OCI-LY1 (cell line): ENCODE results near the gene SHF.

Experiments used
- H2AFZ ChIP-seq: fragments of 200-600 bp; sonication (generic), shearing (Covaris generic); 2 replicates; pipeline ENCODE4 v1.6.0; 2014; ENCODE audit warnings: antibody characterized with exemption, mild to moderate bottlenecking, low read length
- H3F3A ChIP-seq: fragments of 200-600 bp; sonication (generic), shearing (Covaris generic); 2 replicates; pipeline ENCODE4 v1.6.0; 2014; ENCODE audit warnings: mild to moderate bottlenecking, antibody characterized with exemption, low read length, moderate library complexity; ENCODE audit not compliant: insufficient read depth
- H3K27ac ChIP-seq: fragments of 200-600 bp; sonication (generic); 2 replicates; pipeline ENCODE4 v1.5.1; 2014; ENCODE audit warnings: low read length, mixed run types, mild to moderate bottlenecking, low read depth; ENCODE audit not compliant: poor library complexity, severe bottlenecking
- H3K27me3 ChIP-seq: fragments of 200-600 bp; sonication (generic); 2 replicates; pipeline ENCODE4 v1.6.0; 2014; ENCODE audit warnings: antibody characterized with exemption, mild to moderate bottlenecking, low read length, moderate library complexity; ENCODE audit not compliant: insufficient read depth
- H3K36me3 ChIP-seq: fragments of 200-600 bp; sonication (generic); 2 replicates; pipeline ENCODE4 v1.6.1; 2014; ENCODE audit warnings: mild to moderate bottlenecking, antibody characterized with exemption, low read length, moderate library complexity, mixed read lengths; ENCODE audit not compliant: insufficient read depth
- H3K4me1 ChIP-seq: fragments of 200-600 bp; sonication (generic); 2 replicates; pipeline ENCODE4 v1.5.1; 2014; ENCODE audit warnings: mild to moderate bottlenecking, low read length, moderate library complexity; ENCODE audit not compliant: insufficient read depth, severe bottlenecking
- H3K4me2 ChIP-seq: fragments of 200-600 bp; sonication (generic), shearing (Covaris generic); 2 replicates; pipeline ENCODE4 v1.6.1; 2014; ENCODE audit warnings: low read length
- H3K4me3 ChIP-seq: fragments of 200-600 bp; sonication (generic); 2 replicates; pipeline ENCODE4 v1.5.1; 2014; ENCODE audit warnings: low read length, low read depth, mild to moderate bottlenecking, mixed read lengths; ENCODE audit not compliant: poor library complexity, severe bottlenecking
- H3K79me2 ChIP-seq: fragments of 200-600 bp; shearing (Covaris generic); 2 replicates; pipeline ENCODE4 v1.6.1; 2016; ENCODE audit warnings: mixed run types, low read length, mixed read lengths; ENCODE audit not compliant: insufficient read depth
- H3K9ac ChIP-seq: fragments of 200-600 bp; sonication (generic), shearing (Covaris generic); 2 replicates; pipeline ENCODE4 v1.6.1; 2014; ENCODE audit warnings: mild to moderate bottlenecking, low read length, mixed read lengths
- H3K9me2 ChIP-seq: fragments of 200-600 bp; sonication (generic), shearing (Covaris generic); 2 replicates; pipeline ENCODE4 v1.6.1; 2014; ENCODE audit warnings: low read depth, mild to moderate bottlenecking, low read length, mixed read lengths
- H3K9me3 ChIP-seq: fragments of 200-600 bp; shearing (Covaris generic); 2 replicates; pipeline ENCODE4 v1.6.1; 2014; ENCODE audit warnings: low read length, mixed read lengths
- H4K20me1 ChIP-seq: fragments of 200-600 bp; sonication (generic), shearing (Covaris generic); 2 replicates; pipeline ENCODE4 v1.6.0; 2016; ENCODE audit warnings: mild to moderate bottlenecking, low read length; ENCODE audit not compliant: insufficient read depth
- EZH2 ChIP-seq: fragments of 200-600 bp; sonication (generic), shearing (Covaris generic); IDR thresholded peaks from 2 replicates; pipeline ENCODE4 v1.8.0; 2017; ENCODE audit warnings: borderline replicate concordance, mixed run types, mild to moderate bottlenecking, antibody characterized with exemption, low read length, moderate library complexity, mixed read lengths
- TF ChIP-seq, protein P1 (sequence below): fragments of 200-600 bp; sonication (generic), shearing (Covaris generic); IDR thresholded peaks from 2 replicates; pipeline ENCODE4 v1.5.1; 2017; ENCODE audit warnings: mild to moderate bottlenecking, antibody characterized with exemption, low read length, moderate library complexity, mixed read lengths

The SHF gene

DNA sequence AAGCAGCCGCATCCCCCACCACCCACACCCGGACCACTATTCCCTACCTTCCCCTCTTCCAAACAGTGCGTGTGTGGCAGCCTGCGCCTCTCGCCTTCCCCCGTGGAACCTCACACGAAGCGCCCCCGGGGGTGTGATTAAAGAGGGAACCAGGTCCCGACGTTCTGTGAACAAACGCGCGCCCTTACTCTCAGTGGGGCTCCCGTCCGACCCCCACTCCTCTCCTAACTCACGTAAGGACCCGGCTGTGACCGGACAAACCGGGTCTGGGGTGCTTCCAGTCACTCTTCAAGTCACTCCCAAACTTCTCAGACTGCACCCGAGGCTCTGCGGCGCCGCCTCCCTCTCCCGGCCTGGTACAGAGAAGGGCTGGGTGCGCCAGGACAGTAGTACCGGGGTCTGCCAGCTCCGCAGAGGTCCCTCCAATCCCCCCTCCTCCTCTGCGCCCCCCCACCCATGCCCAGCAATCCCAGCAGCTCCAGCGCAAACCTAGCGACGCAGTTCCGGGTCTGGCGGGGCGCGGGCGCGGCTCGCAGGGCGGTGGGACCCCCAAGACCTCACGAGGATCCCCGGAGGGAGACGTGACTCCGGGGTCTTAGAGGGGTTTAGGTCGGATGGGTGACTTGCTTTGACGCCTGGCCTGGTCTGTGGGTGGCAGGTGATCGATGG, 58.7 kb downstream of the SHF start:
- Histone ChIP-seq H2AFZ (no peak overlapping the region), H3F3A (no peaks in the 10 kb centered on the region), H3K4me1 (no peaks in the 10 kb centered on the region), H3K4me2 (no peak overlapping the region), H3K9me3 (no peaks in the 10 kb centered on the region), H3K79me2 (no peaks in the 10 kb centered on the region), H3K9ac (no peak overlapping the region), H4K20me1 (no peaks in the 10 kb centered on the region), H3K27ac (no peak overlapping the region), H3K36me3 (no peaks in the 10 kb centered on the region), H3K9me2 (no peaks in the 10 kb centered on the region), H3K27me3 (no peaks in the 10 kb centered on the region), H3K4me3 (no peak overlapping the region)
- TF ChIP-seq EZH2: no peak
- TF ChIP-seq, protein P1, sequence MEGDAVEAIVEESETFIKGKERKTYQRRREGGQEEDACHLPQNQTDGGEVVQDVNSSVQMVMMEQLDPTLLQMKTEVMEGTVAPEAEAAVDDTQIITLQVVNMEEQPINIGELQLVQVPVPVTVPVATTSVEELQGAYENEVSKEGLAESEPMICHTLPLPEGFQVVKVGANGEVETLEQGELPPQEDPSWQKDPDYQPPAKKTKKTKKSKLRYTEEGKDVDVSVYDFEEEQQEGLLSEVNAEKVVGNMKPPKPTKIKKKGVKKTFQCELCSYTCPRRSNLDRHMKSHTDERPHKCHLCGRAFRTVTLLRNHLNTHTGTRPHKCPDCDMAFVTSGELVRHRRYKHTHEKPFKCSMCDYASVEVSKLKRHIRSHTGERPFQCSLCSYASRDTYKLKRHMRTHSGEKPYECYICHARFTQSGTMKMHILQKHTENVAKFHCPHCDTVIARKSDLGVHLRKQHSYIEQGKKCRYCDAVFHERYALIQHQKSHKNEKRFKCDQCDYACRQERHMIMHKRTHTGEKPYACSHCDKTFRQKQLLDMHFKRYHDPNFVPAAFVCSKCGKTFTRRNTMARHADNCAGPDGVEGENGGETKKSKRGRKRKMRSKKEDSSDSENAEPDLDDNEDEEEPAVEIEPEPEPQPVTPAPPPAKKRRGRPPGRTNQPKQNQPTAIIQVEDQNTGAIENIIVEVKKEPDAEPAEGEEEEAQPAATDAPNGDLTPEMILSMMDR: no peak

DNA sequence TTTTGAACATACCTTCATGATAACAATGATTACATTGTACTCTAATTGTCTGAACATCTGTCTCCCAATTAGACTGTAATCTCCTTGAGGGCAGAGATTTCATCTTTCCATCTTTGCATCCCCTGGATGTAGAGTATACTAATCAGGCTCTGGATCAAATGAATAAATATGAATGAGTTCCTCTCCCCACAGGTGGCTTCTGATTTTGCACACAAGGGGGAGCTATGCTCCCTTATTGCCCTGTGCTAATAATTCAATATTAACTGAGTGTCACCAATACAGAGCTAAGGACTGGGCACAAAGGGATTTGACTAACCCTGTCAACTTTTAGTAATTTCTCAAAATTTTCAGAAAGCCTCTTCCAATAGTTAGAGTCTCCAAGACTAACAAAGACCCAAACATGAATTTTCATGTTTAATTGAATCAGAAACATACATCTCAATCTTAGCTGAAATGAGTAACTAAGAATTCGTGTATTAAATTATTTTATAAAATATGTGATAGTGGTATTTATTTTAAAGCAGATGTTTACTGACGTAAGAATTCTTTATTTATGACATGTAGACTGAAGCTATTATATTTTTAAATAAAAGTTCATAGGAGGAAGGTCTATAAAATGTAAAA, 61.1 kb downstream of the SHF start:
- Histone ChIP-seq H3K9me3 (no peaks in the 10 kb centered on the region), H3K9me2 (no peaks in the 10 kb centered on the region), H3K4me3 (no peak overlapping the region), H4K20me1 (no peaks in the 10 kb centered on the region), H3K4me1 (no peaks in the 10 kb centered on the region), H3K79me2 (no peaks in the 10 kb centered on the region), H3K4me2 (no peak overlapping the region), H3K36me3 (no peaks in the 10 kb centered on the region), H3K27ac (no peak overlapping the region), H3K9ac (no peak overlapping the region), H3F3A (no peaks in the 10 kb centered on the region), H2AFZ (no peak overlapping the region), H3K27me3 (no peaks in the 10 kb centered on the region)
- TF ChIP-seq EZH2: no peak
- TF ChIP-seq, protein P1: peak; percentile 88

DNA sequence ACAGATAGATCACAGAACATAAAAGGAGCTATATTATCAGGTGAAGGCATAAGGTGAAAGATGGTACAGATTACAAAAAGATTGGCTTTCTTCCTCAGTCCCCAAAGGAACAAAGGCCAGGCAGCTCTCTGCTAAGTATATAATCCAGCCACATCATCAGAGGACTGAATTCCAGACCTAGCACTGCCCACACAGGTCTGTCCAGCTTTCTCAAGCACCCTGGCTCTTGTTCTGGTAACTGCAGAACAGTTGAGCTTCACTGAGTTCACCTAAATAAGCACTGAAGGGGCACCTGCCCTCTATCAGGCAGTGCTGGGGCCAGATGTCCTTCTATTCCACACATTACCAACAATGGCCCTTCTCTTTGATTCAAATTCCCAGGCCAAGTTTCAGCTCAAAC, 64.4 kb downstream of the SHF start:
- H3K9me3 ChIP-seq: no peaks in the 10 kb centered on the region
- no peaks in the 10 kb centered on the region for H3K36me3 ChIP-seq
- H4K20me1 ChIP-seq: no peaks in the 10 kb centered on the region
- H3K79me2 ChIP-seq: no peaks in the 10 kb centered on the region
- no peaks in the 10 kb centered on the region for H3K27me3 ChIP-seq
- no peak overlapping the region for H3K9ac ChIP-seq
- H2AFZ ChIP-seq: no peak overlapping the region
- H3K9me2 ChIP-seq: no peaks in the 10 kb centered on the region
- no peak overlapping the region for H3K27ac ChIP-seq
- no peaks in the 10 kb centered on the region for H3F3A ChIP-seq
- H3K4me3 ChIP-seq: no peak overlapping the region
- TF ChIP-seq, protein P1: no peak
- no peak for TF ChIP-seq EZH2
- no peaks in the 10 kb centered on the region for H3K4me1 ChIP-seq
- no peak overlapping the region for H3K4me2 ChIP-seq
